ENCODE results near the gene ANGPTL4. TPM values are rescaled to one million over a fixed set of nuclear protein-coding genes. Genes with fewer than 3 reads are reported as not detected.

ANGPTL4 gene
- total RNA-seq, 5 donors from 2014 or later (not counting 1 experiment from before 2014, with no cell fraction given), result 0.18 to 0.19 TPM; not detected in 3

- no peaks in the 10 kb centered on the region for H3K9me3 ChIP-seq
- Mint-ChIP-seq H3K27ac (no peak overlapping the region), H3K4me3 (no peak overlapping the region), H3K9me3 (no peaks in the 10 kb centered on the region), H3K27me3 (peaks cover 13 to 17% of the 10 kb centered on the region in 2 donors), H3K4me1 (peaks cover 3 to 12% (median 9%) of the 10 kb centered on the region in 3 donors), H3K36me3 (no peaks in the 10 kb centered on the region)
- peaks cover 0 to 50% of the 10 kb centered on the region in 2 experiments for H3K27me3 ChIP-seq (replicated peaks in 1 of 2; ENCODE audit: control insufficient read depth in 2 of 2, extremely low read depth in 1 of 2, insufficient read depth in 2 of 2, low read length in 1 of 2)
- ChIA-PET CTCF (interaction anchor here in 1 of 2 donors (0.6 kb wide), 1 partner anchor 85 kb away, joined by 7 read pairs; no protein-coding TSS in a partner anchor), POLR2A (no interaction called here)
- no peak overlapping the region for H3K27ac ChIP-seq (ENCODE audit: low read length)
- no peaks in the 10 kb centered on the region for H3K36me3 ChIP-seq (ENCODE audit: control insufficient read depth in 2 of 2, extremely low read depth in 1 of 2, insufficient read depth in 1 of 2, low read length in 1 of 2)
- H3K4me1 ChIP-seq (ENCODE audit: control insufficient read depth in 1 of 2, extremely low read depth in 1 of 2, insufficient read depth in 2 of 2, low read length in 2 of 2), result peaks cover 2 to 13% of the 10 kb centered on the region in 2 experiments
- DNase-seq, result no peak
- no peak for ATAC-seq (replicated peaks in 1 of 4)
- no peak overlapping the region for H3K4me3 ChIP-seq (ENCODE audit: control insufficient read depth in 1 of 2, extremely low read depth in 1 of 2, low read length in 1 of 2)
- no CpG with 5 or more reads among the region's 6 CpGs for WGBS (ENCODE audit: insufficient coverage)
Measured at GRCh38 chr19:8358948-8359347, 5.0 kb upstream of the ANGPTL4 start.

GRCh38 chr19:8360196-8360595 is 3.8 kb upstream of the ANGPTL4 start:
- Histone ChIP-seq H3K4me1 (ENCODE audit: control insufficient read depth in 1 of 2, extremely low read depth in 1 of 2, insufficient read depth in 2 of 2, low read length in 2 of 2) (peaks cover 2 to 18% of the 10 kb centered on the region in 2 experiments), H3K9me3 (no peaks in the 10 kb centered on the region), H3K27ac (ENCODE audit: low read length) (no peak overlapping the region), H3K27me3 (replicated peaks in 1 of 2; ENCODE audit: control insufficient read depth in 2 of 2, extremely low read depth in 1 of 2, insufficient read depth in 2 of 2, low read length in 1 of 2) (peaks cover 0 to 58% of the 10 kb centered on the region in 2 experiments), H3K36me3 (ENCODE audit: control insufficient read depth in 2 of 2, extremely low read depth in 1 of 2, insufficient read depth in 1 of 2, low read length in 1 of 2) (no peaks in the 10 kb centered on the region), H3K4me3 (ENCODE audit: control insufficient read depth in 1 of 2, extremely low read depth in 1 of 2, low read length in 1 of 2) (no peak overlapping the region)
- H3K27ac Mint-ChIP-seq, result no peak overlapping the region
- CTCF ChIA-PET, result no interaction called here
- no peaks in the 10 kb centered on the region for H3K9me3 Mint-ChIP-seq
- no peak for DNase-seq
- ATAC-seq (replicated peaks in 1 of 4), result no peak
- POLR2A ChIA-PET, result no interaction called here
- H3K36me3 Mint-ChIP-seq, result no peaks in the 10 kb centered on the region
- peaks cover 6 to 12% (median 12%) of the 10 kb centered on the region in 3 donors for H3K4me1 Mint-ChIP-seq
- peaks cover 12 to 23% of the 10 kb centered on the region in 2 donors for H3K27me3 Mint-ChIP-seq
- H3K4me3 Mint-ChIP-seq, result no peak overlapping the region
- 77% methylated on average over 5 of the region's 8 CpGs for WGBS (ENCODE audit: insufficient coverage)

GRCh38 chr19:8361921-8362793 is 1.8 kb upstream of the ANGPTL4 start:
- H3K27me3 Mint-ChIP-seq, result peaks cover 21 to 39% of the 10 kb centered on the region in 2 donors
- peaks cover 6 to 12% (median 12%) of the 10 kb centered on the region in 3 donors for H3K4me1 Mint-ChIP-seq
- H3K4me3 Mint-ChIP-seq, result peak overlapping the region in 1 of 3 donors; percentile 87
- Histone ChIP-seq H3K36me3 (ENCODE audit: control insufficient read depth in 2 of 2, extremely low read depth in 1 of 2, insufficient read depth in 1 of 2, low read length in 1 of 2) (no peaks in the 10 kb centered on the region), H3K27me3 (replicated peaks in 1 of 2; ENCODE audit: control insufficient read depth in 2 of 2, extremely low read depth in 1 of 2, insufficient read depth in 2 of 2, low read length in 1 of 2) (peaks cover 0 to 74% of the 10 kb centered on the region in 2 experiments), H3K27ac (ENCODE audit: low read length) (no peak overlapping the region), H3K4me1 (ENCODE audit: control insufficient read depth in 1 of 2, extremely low read depth in 1 of 2, insufficient read depth in 2 of 2, low read length in 2 of 2) (peaks cover 2 to 18% of the 10 kb centered on the region in 2 experiments), H3K9me3 (no peaks in the 10 kb centered on the region), H3K4me3 (ENCODE audit: control insufficient read depth in 1 of 2, extremely low read depth in 1 of 2, low read length in 1 of 2) (no peak overlapping the region)
- H3K9me3 Mint-ChIP-seq, result no peaks in the 10 kb centered on the region
- no peaks in the 10 kb centered on the region for H3K36me3 Mint-ChIP-seq
- no peak for DNase-seq
- H3K27ac Mint-ChIP-seq, result peak overlapping the region in 1 of 2 donors; percentile 12
- no peak for ATAC-seq (replicated peaks in 1 of 4)
- WGBS (ENCODE audit: insufficient coverage), result 63% methylated on average over 8 of the region's 12 CpGs
- ChIA-PET POLR2A (no interaction called here), CTCF (no interaction called here)

GRCh38 chr19:8366121-8366581 is 2.2 kb downstream of the ANGPTL4 start:
- H3K4me3 ChIP-seq (ENCODE audit: control insufficient read depth in 1 of 2, extremely low read depth in 1 of 2, low read length in 1 of 2), result no peak overlapping the region
- no peak overlapping the region for H3K27ac ChIP-seq (ENCODE audit: low read length)
- Mint-ChIP-seq H3K9me3 (no peaks in the 10 kb centered on the region), H3K36me3 (no peaks in the 10 kb centered on the region), H3K27ac (no peak overlapping the region), H3K4me3 (no peak overlapping the region), H3K4me1 (peaks cover 6 to 15% (median 12%) of the 10 kb centered on the region in 3 donors), H3K27me3 (peaks cover 30 to 56% of the 10 kb centered on the region in 2 donors)
- no peaks in the 10 kb centered on the region for H3K9me3 ChIP-seq
- H3K4me1 ChIP-seq (ENCODE audit: control insufficient read depth in 1 of 2, extremely low read depth in 1 of 2, insufficient read depth in 2 of 2, low read length in 2 of 2), result peaks cover 2 to 21% of the 10 kb centered on the region in 2 experiments
- ChIA-PET POLR2A (no interaction called here), CTCF (no interaction called here)
- 87% methylated on average over 11 of the region's 11 CpGs for WGBS (ENCODE audit: insufficient coverage)
- DNase-seq (no peak), ATAC-seq (replicated peaks in 1 of 4) (no peak)
- no peaks in the 10 kb centered on the region for H3K36me3 ChIP-seq (ENCODE audit: control insufficient read depth in 2 of 2, extremely low read depth in 1 of 2, insufficient read depth in 1 of 2, low read length in 1 of 2)
- peaks cover 0 to 81% of the 10 kb centered on the region in 2 experiments for H3K27me3 ChIP-seq (replicated peaks in 1 of 2; ENCODE audit: control insufficient read depth in 2 of 2, extremely low read depth in 1 of 2, insufficient read depth in 2 of 2, low read length in 1 of 2)

GRCh38 chr19:8366961-8367326 is 3.0 kb downstream of the ANGPTL4 start:
- peaks cover 26 to 52% of the 10 kb centered on the region in 2 donors for H3K27me3 Mint-ChIP-seq

GRCh38 chr19:8367327-8368001 is 3.5 kb downstream of the ANGPTL4 start:
- Mint-ChIP-seq H3K27me3 (peaks cover 26 to 46% of the 10 kb centered on the region in 2 donors), H3K4me3 (no peak overlapping the region), H3K27ac (no peak overlapping the region), H3K4me1 (peaks cover 6 to 15% (median 12%) of the 10 kb centered on the region in 3 donors), H3K36me3 (no peaks in the 10 kb centered on the region), H3K9me3 (no peaks in the 10 kb centered on the region)
- Histone ChIP-seq H3K4me3 (ENCODE audit: control insufficient read depth in 1 of 2, extremely low read depth in 1 of 2, low read length in 1 of 2) (no peak overlapping the region), H3K4me1 (ENCODE audit: control insufficient read depth in 1 of 2, extremely low read depth in 1 of 2, insufficient read depth in 2 of 2, low read length in 2 of 2) (peaks cover 2 to 21% of the 10 kb centered on the region in 2 experiments), H3K36me3 (ENCODE audit: control insufficient read depth in 2 of 2, extremely low read depth in 1 of 2, insufficient read depth in 1 of 2, low read length in 1 of 2) (no peaks in the 10 kb centered on the region), H3K9me3 (no peaks in the 10 kb centered on the region), H3K27me3 (replicated peaks in 1 of 2; ENCODE audit: control insufficient read depth in 2 of 2, extremely low read depth in 1 of 2, insufficient read depth in 2 of 2, low read length in 1 of 2) (peaks cover 0 to 73% of the 10 kb centered on the region in 2 experiments), H3K27ac (ENCODE audit: low read length) (no peak overlapping the region)
- ATAC-seq (replicated peaks in 1 of 4) (no peak), DNase-seq (no peak)
- ChIA-PET POLR2A (interaction anchor here in 1 of 2 donors (0.6 kb wide), 1 partner anchor 59 kb away, joined by 4 read pairs; no protein-coding TSS in a partner anchor), CTCF (interaction anchor here in 1 of 2 donors (0.6 kb wide), 1 partner anchor 111 kb away, joined by 3 read pairs; no protein-coding TSS in a partner anchor)
- 22% methylated on average over 18 of the region's 23 CpGs for WGBS (ENCODE audit: insufficient coverage)

More at GRCh38 chr19:8366961-8367326, 3.0 kb downstream of the ANGPTL4 start:
- ATAC-seq (replicated peaks in 1 of 4) (no peak), DNase-seq (no peak)
- Mint-ChIP-seq H3K9me3 (no peaks in the 10 kb centered on the region), H3K4me1 (peaks cover 6 to 15% (median 12%) of the 10 kb centered on the region in 3 donors), H3K36me3 (no peaks in the 10 kb centered on the region), H3K27ac (no peak overlapping the region), H3K4me3 (no peak overlapping the region)
- no peaks in the 10 kb centered on the region for H3K36me3 ChIP-seq (ENCODE audit: control insufficient read depth in 2 of 2, extremely low read depth in 1 of 2, insufficient read depth in 1 of 2, low read length in 1 of 2)
- no peak overlapping the region for H3K4me3 ChIP-seq (ENCODE audit: control insufficient read depth in 1 of 2, extremely low read depth in 1 of 2, low read length in 1 of 2)
- no peak overlapping the region for H3K27ac ChIP-seq (ENCODE audit: low read length)
- peaks cover 0 to 78% of the 10 kb centered on the region in 2 experiments for H3K27me3 ChIP-seq (replicated peaks in 1 of 2; ENCODE audit: control insufficient read depth in 2 of 2, extremely low read depth in 1 of 2, insufficient read depth in 2 of 2, low read length in 1 of 2)
- WGBS (ENCODE audit: insufficient coverage), result 84% methylated on average over 4 of the region's 13 CpGs
- CTCF ChIA-PET, result no interaction called here
- POLR2A ChIA-PET, result interaction anchor here in 1 of 2 donors (0.5 kb wide), 1 partner anchor 23 kb away, joined by 8 read pairs; the partner anchor contains the start of gene RAB11B
- H3K9me3 ChIP-seq, result no peaks in the 10 kb centered on the region
- peaks cover 2 to 21% of the 10 kb centered on the region in 2 experiments for H3K4me1 ChIP-seq (ENCODE audit: control insufficient read depth in 1 of 2, extremely low read depth in 1 of 2, insufficient read depth in 2 of 2, low read length in 2 of 2)

Measured in T-cell (primary cell).